CD4-positive, alpha-beta T cell treated with Interleukin-15 for 1 hour (primary cell): ENCODE data around the gene FXYD3.

Experiments
- DNase-seq: peaks from one replicate; pipeline ENCODE4 v3.0.0-alpha.2; 2020

The FXYD3 gene

DNA sequence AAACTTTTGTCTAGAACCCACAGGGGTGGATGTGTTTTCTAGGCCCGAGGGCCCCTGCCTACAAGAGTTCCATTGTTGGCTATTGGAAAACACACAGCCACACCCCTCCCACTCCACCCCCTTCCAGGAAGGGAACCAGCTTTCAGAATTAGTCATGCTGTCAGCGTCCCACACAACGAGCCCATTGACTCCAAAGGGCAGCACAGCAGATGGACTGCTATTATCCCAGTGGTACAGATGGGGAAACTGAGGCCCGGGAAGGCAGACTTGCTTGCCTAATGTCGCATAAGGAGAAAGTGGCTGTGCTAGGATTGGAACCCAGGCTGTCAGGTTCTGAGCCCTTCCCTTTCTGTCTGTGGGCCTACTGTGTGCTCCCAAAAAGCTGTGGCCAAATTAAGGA lies 8.1 kb upstream of the FXYD3 start:
- DNase-seq = no peak

DNA sequence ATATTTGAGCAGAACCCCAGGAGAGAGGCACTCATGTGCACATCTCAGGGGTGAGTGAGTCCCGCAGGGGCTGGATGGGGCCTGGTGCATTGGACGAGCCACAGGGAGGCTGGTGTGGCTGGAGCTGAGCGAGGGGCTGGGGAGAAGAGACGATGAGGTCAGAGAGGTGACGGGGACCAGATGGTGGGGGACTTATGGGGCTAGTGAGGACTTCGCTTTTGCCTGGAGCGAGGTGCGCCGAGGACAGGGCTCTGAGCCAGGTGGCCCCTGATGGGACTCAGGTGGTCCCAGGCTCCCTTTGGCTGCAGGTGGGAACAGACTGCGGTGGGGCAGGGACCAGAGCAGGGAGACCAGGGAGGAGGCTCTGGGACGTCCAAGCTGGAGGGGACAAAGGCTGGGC lies 6.9 kb upstream of the FXYD3 start:
- no peak for DNase-seq

DNA sequence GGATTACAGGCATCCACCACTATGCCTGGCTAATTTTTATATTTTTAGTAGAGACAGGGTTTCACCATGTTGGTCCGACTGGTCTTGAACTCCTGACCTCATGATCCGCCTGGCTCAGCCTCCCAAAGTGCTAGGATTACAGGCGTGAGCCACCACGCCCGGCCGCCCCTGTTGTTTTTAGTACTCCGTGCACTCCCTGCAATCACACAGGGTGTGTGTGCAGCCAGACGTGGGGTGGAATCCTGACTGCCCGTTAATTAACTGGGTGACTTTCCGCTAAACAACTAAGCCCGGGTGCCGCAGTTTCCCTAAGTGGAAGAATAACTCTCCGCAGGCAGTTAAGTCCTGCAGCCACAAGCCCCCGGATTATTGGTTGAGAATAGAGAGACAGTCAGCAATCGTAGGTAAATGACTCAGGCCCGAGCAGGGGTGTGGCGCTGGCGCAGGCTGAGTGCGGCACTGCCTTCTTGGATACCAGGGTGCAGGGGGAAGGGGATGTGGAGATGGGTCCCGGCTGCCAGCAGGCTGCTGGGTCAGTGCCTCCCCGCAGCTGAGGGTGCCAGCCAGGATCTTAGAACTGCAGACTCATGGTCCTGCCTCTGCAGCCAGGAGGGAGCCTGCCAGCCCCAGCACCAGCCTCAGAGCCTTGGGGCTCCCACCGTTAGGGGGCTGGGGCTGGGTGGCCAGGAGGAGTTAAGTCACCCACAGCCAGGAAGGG lies 6.1 kb upstream of the FXYD3 start:
- no peak for DNase-seq

DNA sequence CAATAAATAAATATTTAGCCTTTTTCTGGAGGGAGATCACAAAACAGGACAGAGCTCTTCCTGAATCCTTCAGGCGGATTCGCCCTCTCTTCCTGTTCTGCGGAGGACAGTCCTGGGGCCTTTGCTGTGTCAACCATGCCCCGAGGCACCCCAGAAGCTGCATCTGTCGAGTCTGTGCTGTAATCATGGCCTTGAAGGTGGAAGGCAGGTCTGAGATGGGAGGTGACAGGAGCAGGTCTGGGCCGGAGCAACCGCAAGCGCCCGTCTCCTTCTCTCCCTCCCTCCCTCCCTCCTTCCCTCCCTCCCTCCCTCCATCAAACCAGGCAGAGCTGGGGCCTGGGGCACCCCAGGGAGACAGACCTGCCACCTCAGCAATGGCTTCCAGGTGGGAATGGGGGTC lies 4.6 kb upstream of the FXYD3 start:
- no peak for DNase-seq

DNA sequence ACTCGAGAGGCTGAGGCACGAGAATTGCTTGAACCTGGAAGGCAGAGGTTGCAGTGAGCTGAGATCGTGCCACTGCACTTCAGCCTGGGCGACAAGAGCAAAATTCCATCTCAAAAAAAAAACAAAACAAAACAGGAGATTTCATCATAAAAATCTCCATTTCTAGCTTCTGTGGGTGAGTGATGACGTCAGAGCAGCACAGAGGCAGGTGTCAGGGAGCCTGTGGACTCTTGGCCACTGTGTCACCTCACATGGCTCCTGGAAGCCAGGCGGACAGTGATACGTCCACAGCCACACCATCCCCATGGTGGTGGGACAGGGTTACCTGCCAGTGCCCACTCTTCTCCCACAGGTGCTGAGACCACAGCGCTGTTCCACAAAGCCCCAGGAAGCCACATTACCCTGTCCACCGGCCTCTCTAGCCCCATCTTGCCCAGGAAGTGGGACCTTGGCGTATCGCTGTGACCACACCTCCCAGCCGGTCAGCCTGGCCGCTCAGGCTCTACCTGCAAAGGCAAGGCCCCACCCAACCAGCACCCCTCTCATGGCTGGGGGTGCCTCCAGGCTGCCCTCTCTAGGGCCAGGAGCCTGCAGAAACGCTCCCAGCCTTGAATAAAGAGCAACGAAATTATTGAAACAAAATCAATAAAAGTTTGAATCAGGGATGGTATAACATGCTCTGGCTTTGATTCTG lies 2.5 kb upstream of the FXYD3 start:
- no peak for DNase-seq

DNA sequence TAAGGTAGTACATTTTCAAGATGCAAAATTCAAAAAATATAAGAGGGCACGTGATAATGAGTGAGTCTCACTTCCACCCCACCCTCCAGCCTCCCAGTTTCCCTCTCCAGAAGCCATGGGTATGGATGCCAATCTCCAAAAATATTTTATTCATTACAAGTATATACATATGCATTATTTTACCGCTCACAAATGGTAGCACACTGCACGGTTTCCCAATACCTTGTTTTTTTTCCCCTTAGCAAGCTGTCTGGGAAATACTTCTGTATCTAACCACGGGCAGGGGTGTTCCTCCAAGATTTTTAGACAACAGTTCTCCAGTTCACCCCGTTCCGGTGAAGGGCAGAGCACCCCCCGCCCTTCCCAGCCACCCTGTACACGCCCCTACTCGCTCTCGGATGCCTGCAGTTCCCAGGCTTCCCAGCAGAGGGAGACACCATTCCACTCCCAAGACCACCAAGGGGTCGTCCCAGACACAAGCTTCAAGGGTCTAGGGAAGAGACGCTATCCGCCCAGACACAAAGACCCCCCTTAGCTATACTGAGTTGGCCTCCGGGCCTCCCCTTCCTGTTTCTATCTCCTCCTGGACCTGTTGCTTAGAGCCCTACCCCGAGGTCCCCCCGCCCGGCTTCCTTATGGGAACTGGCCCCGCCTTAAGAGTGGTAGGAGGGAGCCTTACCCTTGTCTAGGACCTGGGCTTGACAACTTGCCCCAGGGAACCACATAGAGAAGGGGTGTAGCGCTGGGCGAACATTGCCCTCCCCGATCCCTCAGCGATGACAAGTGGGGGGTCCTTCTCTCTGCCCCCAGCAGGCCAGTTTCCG lies 1.1 kb upstream of the FXYD3 start:
- DNase-seq = peak; percentile 57

DNA sequence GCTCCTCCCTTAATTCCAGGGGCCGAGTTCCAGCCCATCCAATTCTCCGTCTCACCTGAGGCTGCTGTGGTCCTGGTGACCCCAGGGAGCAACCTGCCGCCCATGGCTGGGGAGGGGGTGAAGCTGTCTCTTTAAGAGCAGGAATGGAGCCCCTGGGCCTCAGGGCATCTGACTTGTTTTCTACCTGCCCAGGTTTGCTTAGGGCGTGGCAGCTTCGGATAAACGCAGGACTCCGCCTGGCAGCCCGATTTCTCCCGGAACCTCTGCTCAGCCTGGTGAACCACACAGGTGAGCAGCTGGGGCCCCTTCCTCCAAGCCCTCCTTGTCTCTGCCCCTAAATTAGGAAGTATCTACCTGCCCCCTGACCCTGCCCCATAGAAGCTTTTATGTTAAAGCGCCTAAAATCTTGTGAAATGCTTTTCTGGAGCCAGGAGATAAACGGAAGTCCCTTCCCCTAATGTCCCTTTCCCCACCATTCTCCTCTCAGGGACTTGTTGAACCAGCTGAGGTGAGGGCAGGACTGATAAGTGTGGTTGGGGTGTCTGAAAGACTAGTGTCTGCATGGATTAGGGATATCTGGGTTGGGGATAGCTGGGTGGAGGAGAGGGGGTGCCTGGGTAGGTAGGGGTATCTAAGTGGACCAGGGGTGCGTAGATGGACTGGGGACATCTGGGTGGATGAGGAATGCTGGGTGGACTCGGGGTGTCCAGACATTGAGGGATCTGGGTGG lies 614 bp downstream of the FXYD3 start:
- DNase-seq = no peak

DNA sequence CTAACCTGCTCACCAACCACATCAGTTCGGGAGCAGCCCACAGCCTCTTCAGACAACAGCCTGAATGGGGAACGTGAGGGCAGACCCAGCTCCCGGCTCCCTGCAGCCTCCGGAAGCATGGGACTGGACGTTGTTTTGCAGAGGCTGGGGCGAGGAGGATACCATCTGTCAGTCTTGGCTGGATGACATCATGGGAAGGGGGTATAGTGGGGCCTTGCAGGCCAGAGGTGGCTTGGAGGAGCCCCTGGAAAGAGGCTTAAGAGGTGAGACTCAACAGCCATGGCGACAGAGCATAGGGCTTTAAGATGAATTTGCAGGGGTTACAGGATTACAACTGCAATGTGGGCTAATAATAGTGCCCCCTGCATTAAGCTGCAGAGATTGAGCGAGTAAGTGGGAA lies 1.5 kb downstream of the FXYD3 start:
- DNase-seq = no peak

DNA sequence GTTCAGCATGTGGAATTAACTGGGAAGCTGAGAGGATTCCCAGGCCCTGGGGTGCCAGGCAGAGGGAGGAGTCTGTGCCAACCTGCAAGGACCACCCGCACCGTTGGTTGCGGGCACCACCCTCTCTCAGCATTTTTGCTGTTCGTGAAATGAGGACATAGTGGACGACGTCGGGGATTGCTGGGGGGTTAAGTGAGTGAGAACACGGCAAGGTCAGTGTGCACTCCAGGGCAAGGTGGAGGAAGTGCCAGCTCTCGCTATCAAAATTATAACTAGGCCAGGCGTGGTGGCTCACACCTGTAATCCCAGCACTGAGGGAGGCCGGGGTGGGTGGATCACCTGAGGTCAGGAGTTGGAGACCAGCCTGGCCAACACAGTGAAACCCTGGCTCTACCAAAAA lies 2.2 kb downstream of the FXYD3 start:
- no peak for DNase-seq

DNA sequence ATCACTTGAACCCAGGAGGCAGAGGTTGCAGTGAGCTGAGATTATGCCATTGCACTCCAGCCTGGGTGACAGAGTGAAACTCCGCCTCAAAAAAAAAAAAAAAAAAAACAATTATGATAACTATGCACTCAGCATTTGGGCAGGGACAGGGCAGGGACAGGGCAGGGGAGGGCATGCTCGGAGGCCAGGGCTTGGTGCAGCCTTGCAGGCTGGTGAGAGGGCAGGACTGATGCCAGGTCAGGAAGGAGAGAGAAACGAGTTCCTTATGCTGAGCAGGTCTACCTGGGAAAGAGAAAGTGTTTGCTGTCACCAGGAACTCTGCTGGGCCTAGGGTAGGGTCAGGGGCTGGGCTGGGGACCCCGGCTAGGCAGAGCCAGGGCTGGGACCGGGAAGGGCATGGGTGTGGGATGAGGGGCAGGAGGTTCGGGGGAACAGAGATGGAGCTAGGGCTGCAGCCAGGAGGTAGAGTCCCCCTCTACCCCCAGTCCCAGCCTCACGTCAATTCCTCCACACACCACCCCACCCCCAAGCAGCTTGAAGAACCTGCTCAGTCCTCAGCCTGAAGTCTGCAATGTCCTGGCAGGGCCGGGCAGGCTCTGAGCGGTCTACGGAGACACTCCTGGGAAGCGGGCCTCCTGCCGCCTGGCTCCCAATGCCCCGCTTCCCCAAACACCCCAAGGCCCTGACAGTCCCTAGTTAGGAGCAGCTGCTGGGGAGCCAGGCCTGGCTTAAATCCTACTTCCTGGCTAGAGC lies 2.8 kb downstream of the FXYD3 start:
- no peak for DNase-seq

DNA sequence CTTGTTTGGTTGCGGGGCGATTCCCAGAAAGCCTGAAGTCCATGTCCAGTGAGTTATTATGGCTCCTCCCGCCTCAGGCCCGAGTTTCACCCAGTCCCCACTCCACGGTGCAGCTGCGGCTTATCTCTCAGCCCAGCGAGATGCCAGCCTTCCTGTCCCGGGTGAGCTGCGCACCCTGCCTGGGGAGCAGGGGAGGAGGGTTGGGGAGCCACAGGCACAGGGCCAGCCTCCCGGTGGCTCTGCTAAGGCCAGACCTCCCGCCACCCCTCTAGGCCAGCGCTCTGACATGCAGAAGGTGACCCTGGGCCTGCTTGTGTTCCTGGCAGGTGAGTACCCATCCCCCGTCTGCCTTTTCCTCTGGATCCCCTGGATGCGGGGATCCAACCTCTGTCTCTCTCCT lies 3.5 kb downstream of the FXYD3 start:
- DNase-seq = no peak

DNA sequence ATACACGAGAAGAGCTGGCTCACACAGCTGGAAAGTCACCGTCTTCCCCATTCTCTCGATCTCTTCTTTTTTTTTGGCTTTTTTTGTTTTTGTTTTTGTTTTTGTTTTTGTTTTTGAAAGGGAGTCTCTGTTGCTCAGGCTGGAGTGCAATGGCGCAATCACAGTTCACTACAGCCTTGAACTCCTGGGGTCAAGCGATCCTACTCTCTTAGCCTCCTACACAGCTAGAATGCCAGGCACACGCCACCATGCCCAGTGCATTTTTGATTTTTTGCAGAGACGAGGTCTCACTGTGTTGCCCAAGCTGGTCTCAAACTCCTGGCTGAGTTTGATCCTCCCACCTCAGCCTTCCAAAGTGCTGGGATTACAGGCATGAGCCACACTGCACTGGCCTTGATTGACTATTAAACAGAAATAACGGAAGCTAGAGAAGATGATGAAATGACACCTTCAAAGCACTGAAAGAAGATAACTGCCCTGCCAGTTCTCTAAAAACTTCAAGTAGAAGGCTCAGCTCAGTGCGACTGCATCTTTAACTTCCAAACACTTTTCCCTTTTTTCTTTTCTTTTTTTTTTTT lies 4.0 kb downstream of the FXYD3 start:
- DNase-seq = no peak

DNA sequence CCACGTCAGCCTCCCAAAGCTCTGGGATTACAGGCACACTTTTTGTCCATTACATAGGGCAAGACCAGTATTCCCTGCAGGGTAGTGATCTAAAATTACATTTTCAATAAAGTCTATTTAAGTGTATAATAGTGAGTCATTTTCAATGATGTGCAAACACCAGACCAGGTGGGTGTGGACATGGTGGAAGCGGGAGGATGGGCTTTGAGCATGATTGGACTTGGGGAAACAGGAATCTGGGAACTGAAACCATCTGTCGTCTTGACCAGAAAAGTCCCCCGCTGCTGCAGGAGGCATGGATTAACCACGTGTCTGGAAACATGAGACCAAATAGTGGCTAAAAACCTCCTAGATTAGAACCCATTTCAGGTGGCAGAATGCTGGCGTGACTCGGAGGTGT lies 4.9 kb downstream of the FXYD3 start:
- peak; percentile 44 for DNase-seq

DNA sequence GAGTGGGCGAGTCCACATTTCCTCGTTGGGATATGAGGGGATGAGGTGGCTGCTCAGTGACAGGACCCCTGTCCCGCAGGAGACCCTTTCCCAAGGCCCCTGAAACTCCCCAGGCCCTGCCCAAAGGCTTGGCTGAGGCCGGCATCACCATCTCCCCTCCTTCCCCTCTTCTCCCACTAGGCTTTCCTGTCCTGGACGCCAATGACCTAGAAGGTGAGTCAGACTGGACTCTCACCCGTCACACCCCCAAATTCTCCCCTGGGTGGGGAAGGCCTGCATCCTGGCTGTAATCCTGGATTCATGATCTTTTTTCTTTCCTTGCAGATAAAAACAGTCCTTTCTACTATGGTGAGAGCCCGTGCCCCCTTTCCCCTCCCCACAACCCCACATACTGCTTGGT lies 5.3 kb downstream of the FXYD3 start:
- no peak for DNase-seq

DNA sequence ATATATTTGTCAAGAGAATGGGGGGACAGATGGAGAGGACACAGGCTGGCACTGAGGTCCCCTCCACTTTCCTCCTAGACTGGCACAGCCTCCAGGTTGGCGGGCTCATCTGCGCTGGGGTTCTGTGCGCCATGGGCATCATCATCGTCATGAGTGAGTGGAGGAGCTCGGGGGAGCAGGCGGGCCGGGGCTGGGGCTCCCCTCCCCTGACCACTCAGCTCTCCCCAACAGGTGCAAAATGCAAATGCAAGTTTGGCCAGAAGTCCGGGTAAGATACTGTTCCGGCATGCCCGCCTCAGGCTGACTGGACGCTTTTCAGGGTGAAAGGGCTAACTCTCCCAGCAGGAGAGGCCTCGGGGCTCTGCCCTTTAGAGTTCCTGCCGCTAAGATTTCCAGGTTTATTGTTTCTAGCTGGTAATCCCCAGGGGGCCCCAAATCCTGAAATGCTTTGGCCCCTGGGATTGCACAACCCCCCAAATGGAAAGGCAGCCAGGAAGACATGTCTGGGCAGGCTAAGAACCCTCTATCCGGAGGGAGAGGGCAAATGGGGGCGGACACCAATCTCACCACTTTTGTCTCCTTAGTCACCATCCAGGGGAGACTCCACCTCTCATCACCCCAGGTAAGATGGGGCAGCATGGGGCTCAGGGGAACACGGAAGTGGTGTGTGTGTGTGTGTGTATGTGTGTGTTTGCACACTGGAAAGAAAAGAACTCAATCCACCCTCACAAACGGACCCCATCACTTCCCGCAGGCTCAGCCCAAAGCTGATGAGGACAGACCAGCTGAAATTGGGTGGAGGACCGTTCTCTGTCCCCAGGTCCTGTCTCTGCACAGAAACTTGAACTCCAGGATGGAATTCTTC lies 7.3 kb downstream of the FXYD3 start:
- no peak for DNase-seq

DNA sequence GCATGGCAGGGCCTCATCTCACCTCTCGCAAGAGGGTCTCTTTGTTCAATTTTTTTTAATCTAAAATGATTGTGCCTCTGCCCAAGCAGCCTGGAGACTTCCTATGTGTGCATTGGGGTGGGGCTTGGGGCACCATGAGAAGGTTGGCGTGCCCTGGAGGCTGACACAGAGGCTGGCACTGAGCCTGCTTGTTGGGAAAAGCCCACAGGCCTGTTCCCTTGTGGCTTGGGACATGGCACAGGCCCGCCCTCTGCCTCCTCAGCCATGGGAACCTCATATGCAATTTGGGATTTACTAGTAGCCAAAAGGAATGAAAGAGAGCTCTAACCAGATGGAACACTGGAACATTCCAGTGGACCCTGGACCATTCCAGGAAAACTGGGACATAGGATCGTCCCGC lies 8.0 kb downstream of the FXYD3 start:
- no peak for DNase-seq

DNA sequence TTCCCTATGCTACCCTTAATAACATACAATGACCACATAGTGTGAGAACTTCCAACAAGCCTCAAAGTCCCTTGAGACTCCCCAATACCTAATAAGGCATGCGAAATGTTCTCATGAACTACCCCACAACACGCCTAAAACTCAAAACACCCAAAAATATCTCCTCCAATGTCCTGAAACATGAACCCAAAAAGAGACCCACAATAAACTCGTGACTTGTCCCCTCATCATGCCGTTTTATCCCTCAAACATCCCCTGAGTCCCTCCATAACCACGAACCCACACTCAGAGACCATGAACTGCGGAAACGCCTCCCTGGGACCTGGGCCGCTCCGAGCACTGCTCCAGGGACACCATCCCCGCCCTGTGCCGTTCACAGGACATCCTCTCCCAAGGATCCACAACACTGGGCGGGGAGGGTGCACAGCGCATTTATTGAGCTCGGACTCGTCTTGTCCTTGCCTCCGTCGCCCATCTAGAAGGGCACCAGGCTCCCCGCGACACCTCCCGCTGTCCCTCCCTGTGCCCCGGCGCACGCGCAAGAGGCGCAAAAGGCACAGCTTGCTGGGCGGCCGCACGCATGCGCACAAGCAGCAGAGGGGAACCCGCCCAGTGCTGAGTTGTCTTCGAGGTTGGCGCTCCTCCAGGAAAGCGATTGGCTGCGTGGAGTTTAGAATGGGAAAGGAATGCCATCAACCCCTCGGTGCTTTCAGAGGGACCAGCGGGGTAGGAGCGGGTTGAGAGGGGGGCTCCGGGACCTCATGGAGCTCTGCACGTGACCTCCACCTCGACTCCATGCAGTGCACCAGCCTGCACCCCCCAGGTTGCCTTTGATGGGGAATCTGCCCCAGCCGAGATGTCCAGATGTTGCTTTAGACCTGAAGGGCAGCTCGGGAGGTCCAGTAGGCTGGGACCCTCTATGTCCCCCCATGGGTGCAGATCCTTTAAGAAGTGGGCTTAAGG lies 8.8 kb downstream of the FXYD3 start:
- DNase-seq = peak; percentile 91

DNA sequence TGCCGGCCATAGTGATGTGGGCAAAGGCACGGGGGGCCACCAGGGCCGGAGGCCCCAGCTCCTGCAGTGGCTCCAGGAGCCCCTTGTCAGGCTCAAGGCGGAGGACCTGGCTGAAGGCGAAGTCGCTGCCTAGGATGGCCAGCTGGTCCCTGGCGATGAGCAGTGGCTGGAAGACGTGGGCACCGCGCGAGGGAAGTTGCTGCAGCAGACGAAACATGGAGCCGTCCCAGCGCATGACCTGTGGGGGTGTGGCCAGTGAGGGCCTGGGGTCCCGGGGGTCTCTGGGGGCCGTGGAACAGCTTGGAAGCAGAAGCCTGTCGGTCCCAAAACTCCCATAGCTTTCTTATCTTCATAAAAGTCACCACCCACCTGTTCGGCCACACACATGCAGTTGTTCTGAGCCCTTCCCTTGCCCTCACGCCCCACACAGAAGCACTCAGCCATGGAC lies 9.7 kb downstream of the FXYD3 start:
- DNase-seq = no peak

DNA sequence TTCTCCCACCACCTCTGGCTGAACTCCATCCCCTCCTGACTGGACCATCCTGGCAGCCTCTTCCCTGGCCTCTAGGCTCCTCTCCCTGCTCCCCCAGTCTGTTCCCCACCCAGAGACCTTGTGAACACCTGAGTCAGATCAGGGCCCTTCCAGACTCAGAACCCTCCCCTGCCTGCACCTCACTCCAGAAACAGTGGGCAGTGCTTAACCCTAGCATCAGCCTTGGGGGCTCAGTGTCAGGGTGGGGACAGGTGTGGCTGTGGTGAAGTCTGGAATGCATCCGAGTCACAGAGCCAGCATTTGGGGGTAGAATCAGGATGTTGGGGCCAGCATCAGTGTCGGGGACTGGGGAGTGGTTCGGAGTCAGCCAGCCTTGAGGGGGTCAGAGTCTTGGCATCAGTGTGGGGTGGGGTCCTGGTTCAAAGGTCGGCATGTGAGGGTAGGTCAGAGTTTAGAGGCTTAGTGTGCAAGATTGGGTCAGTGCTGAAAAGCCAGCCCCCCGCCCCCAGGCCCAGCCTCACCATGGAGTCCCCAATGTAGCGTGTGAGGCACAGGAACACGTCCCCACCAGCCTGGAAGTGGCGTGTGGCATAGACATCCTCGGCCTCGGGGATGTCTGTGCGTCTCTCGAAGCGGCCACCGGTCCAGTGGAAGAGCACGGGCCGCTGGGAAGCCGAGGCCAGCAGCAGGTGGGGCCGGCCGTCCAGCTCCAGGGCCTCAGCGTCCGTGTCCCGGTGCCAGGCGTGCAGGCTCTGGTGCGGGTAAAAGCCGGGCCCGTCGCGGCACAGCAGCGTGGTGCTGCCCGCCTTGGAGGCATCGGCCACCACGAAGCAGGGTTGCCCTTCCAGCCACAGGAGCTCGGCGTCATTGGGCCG lies 10.4 kb downstream of the FXYD3 start:
- no peak for DNase-seq
